Keratinocyte (primary cell): Measurements from ENCODE around the gene ROR2.

ENCODE experiments used
- CTCF ChIP-seq, 3 experiments: IDR thresholded peaks in 1 of 3; conservative IDR thresholded peaks in 1 of 3; optimal IDR thresholded peaks in 1 of 3; 2 replicates in 2 of 3; 3 replicates in 1 of 3; pipeline versions ENCODE3 to v1.5.1; 2011; ENCODE audit warnings: low read length in 3 of 3, mild to moderate bottlenecking in 3 of 3, moderate library complexity in 2 of 3, control low read depth in 1 of 3, inconsistent platforms in 1 of 3; ENCODE audit not compliant: insufficient read depth in 2 of 3; ENCODE audit errors: extremely low read depth in 1 of 3
- EZH2 ChIP-seq: IDR thresholded peaks from one replicate; pipeline ENCODE4 v1.6.1; 2012; ENCODE audit warnings: inconsistent platforms, mild to moderate bottlenecking, low read length, moderate library complexity

GRCh38 chr9:91725651-91726050, 224.4 kb downstream of the ROR2 start:
- TF ChIP-seq CTCF (optimal IDR thresholded peaks at IDR 0.05 in 1 of 3, IDR thresholded peaks at IDR 0.05 in 1 of 3, conservative IDR thresholded peaks at IDR 0.05 in 1 of 3; ENCODE audit: extremely low read depth in 1 of 3, insufficient read depth in 2 of 3, low read length in 3 of 3) (no peak), EZH2 (no peak)
